Measurements from ENCODE around the gene FOXP1.

FOXP1 gene

GRCh38 chr3:70919661-70920060, 663.9 kb downstream of the FOXP1 start:
- no peak overlapping the region for H3K4me3 ChIP-seq (ENCODE audit: low read length)
- no peak for TF ChIP-seq CTCF (IDR thresholded peaks at IDR 0.05; ENCODE audit: insufficient read depth, low read depth, low read length, missing control alignments)
- no peak for DNase-seq (ENCODE audit: low read depth)

- H3K4me3 ChIP-seq (ENCODE audit: low read length): no peak overlapping the region
- no peak for TF ChIP-seq CTCF (IDR thresholded peaks at IDR 0.05; ENCODE audit: insufficient read depth, low read depth, low read length, missing control alignments)
Observed at GRCh38 chr3:70919091-70919490, 664.4 kb downstream of the FOXP1 start.

GRCh38 chr3:70916375-70917055, 667.0 kb downstream of the FOXP1 start:
- no peak overlapping the region for H3K4me3 ChIP-seq (ENCODE audit: low read length)
- TF ChIP-seq CTCF (IDR thresholded peaks at IDR 0.05; ENCODE audit: insufficient read depth, low read depth, low read length, missing control alignments): no peak
- DNase-seq (ENCODE audit: low read depth): peak; percentile 2

More at GRCh38 chr3:70919091-70919490, 664.4 kb downstream of the FOXP1 start:
- no peak for DNase-seq (ENCODE audit: low read depth)

GRCh38 chr3:70914862-70915261, 668.7 kb downstream of the FOXP1 start:
- no peak overlapping the region for H3K4me3 ChIP-seq (ENCODE audit: low read length)
- no peak for DNase-seq (ENCODE audit: low read depth)
- no peak for TF ChIP-seq CTCF (IDR thresholded peaks at IDR 0.05; ENCODE audit: insufficient read depth, low read depth, low read length, missing control alignments)

GRCh38 chr3:70911719-70912118, 671.8 kb downstream of the FOXP1 start:
- DNase-seq (ENCODE audit: low read depth): no peak
- H3K4me3 ChIP-seq (ENCODE audit: low read length): no peak overlapping the region
- TF ChIP-seq CTCF (IDR thresholded peaks at IDR 0.05; ENCODE audit: insufficient read depth, low read depth, low read length, missing control alignments): no peak

- no peak for DNase-seq (ENCODE audit: low read depth)
- no peak for TF ChIP-seq CTCF (IDR thresholded peaks at IDR 0.05; ENCODE audit: insufficient read depth, low read depth, low read length, missing control alignments)
- no peak overlapping the region for H3K4me3 ChIP-seq (ENCODE audit: low read length)
Observed at GRCh38 chr3:70905491-70905890, 678.0 kb downstream of the FOXP1 start.

All from epithelial cell of esophagus (primary cell).